Lung (tissue), 12 donors: ENCODE results near the gene SHISA6. TPM values are rescaled to one million over a fixed set of nuclear protein-coding genes. Genes with fewer than 3 reads are reported as not detected.

Experiments used
- ATAC-seq: fragments of 200-7000 bp; cut with Tn5 transposase; one replicate; pipeline ENCODE4 v1.9.1; 2020; ENCODE audit warnings: moderate number of reproducible peaks; ENCODE audit not compliant: insufficient read depth, low FRiP score
- DNase-seq, 3 donors: peaks; one replicate each; pipeline ENCODE4 v3.0.0-alpha.2; 2013 to 2017
- H3K27ac ChIP-seq, 2 donors: one replicate each; pipeline ENCODE4 v1.5.1; 2013; ENCODE audit warnings: mild to moderate bottlenecking in 2 of 2, moderate library complexity in 2 of 2, control low read depth in 1 of 2, inconsistent platforms in 1 of 2, low read depth in 1 of 2, low read length in 1 of 2
- H3K27me3 ChIP-seq, 3 donors: one replicate each; pipeline ENCODE4 v1.5.1; 2013; ENCODE audit warnings: low read length in 2 of 3; ENCODE audit not compliant: control insufficient read depth in 3 of 3, insufficient read depth in 3 of 3
- H3K36me3 ChIP-seq, 4 donors: one replicate each; pipeline ENCODE4 v1.5.1; 2013; ENCODE audit warnings: low read length in 4 of 4, mild to moderate bottlenecking in 1 of 4, moderate library complexity in 1 of 4; ENCODE audit not compliant: control insufficient read depth in 4 of 4, insufficient read depth in 4 of 4
- H3K4me1 ChIP-seq, 5 donors: one replicate each; pipeline ENCODE4 v1.5.1; 2013; ENCODE audit warnings: low read length in 5 of 5, mild to moderate bottlenecking in 2 of 5, moderate library complexity in 1 of 5; ENCODE audit not compliant: control insufficient read depth in 5 of 5, insufficient read depth in 5 of 5
- H3K4me3 ChIP-seq: one replicate; pipeline ENCODE4 v1.5.1; 2013; ENCODE audit warnings: mild to moderate bottlenecking, control low read depth, moderate library complexity
- H3K9ac ChIP-seq, 2 donors: one replicate each; pipeline ENCODE4 v1.5.1; 2013; ENCODE audit warnings: low read length in 2 of 2, control low read depth in 1 of 2; ENCODE audit not compliant: insufficient read depth in 1 of 2
- H3K9me3 ChIP-seq, 4 donors: one replicate each; pipeline ENCODE4 v1.5.1; 2013; ENCODE audit warnings: low read length in 3 of 4, mild to moderate bottlenecking in 1 of 4, moderate library complexity in 1 of 4; ENCODE audit not compliant: control insufficient read depth in 4 of 4, insufficient read depth in 3 of 4
- CTCF ChIP-seq: IDR thresholded peaks from 2 replicates; pipeline ENCODE4 v1.5.1; 2012; ENCODE audit warnings: mild to moderate bottlenecking; ENCODE audit errors: control extremely low read depth, extremely low read depth
- WGBS, 2 donors: extraction: QIAGEN DNeasy Blood & Tissue Kit; methylation state at CpG; one replicate each; pipeline ENCODE4 v1.1.7; 2013; 5-methylcytosine and 5-hydroxymethylcytosine counted together
- polyA plus RNA-seq, 2 donors: library from polyadenylated mRNA; stranded (reverse); fragments of 200-250 nt; gene quantifications; one replicate each; pipeline ENCODE4 v1.2.1, GENCODE V29; 2013
- total RNA-seq, 2 donors: library from RNA; depleted of rRNA in 1 of 2; stranded (reverse); fragments of >200 nt in 1 of 2; gene quantifications; one replicate each; pipeline ENCODE4 v1.2.1, GENCODE V29; 2014 to 2021
- donor health status: control.
- donor health status: control.
- donor health status: Bipolar disorder and iron deficiency.
- donor health status: healthy.
- donor health status: DM: yes; HTN: yes; CAD: no.

SHISA6 gene
- total and polyA plus RNA-seq, 4 donors: 0.03 to 0.34 (median 0.11) TPM

GRCh38 chr17:11250161-11250560 is 9.1 kb downstream of the SHISA6 start:
- H3K27ac ChIP-seq: no peak overlapping the region
- no peak overlapping the region for H3K4me3 ChIP-seq
- ATAC-seq (no peak), DNase-seq (no peak)
- no peak for TF ChIP-seq CTCF
- no peaks in the 10 kb centered on the region for H3K4me1 ChIP-seq
- peaks cover 0 to 37% (median 24%) of the 10 kb centered on the region in 3 donors for H3K27me3 ChIP-seq
- no peaks in the 10 kb centered on the region for H3K36me3 ChIP-seq
- no peaks in the 10 kb centered on the region for H3K9me3 ChIP-seq
- no peak overlapping the region for H3K9ac ChIP-seq
- 85 to 86% methylated on average over 7 of the region's 7 CpGs for WGBS, 2 donors

GRCh38 chr17:11251561-11252107 is 10.6 kb downstream of the SHISA6 start:
- Histone ChIP-seq H3K27me3 (peaks cover 0 to 36% (median 14%) of the 10 kb centered on the region in 3 donors), H3K4me1 (peaks cover 0 to 2% (median 0%) of the 10 kb centered on the region in 5 donors), H3K9ac (no peak overlapping the region), H3K36me3 (no peaks in the 10 kb centered on the region), H3K27ac (no peak overlapping the region), H3K9me3 (no peaks in the 10 kb centered on the region), H3K4me3 (no peak overlapping the region)
- ATAC-seq (no peak), DNase-seq (no peak)
- TF ChIP-seq CTCF: no peak
- WGBS, 2 donors: 65 to 69% methylated on average over 11 of the region's 11 CpGs

GRCh38 chr17:11252146-11252545 is 11.1 kb downstream of the SHISA6 start:
- WGBS, 2 donors: 71 to 79% methylated on average over 11 of the region's 11 CpGs
- Histone ChIP-seq H3K36me3 (no peaks in the 10 kb centered on the region), H3K27me3 (peaks cover 0 to 31% (median 12%) of the 10 kb centered on the region in 3 donors), H3K9me3 (no peaks in the 10 kb centered on the region), H3K27ac (no peak overlapping the region), H3K4me3 (no peak overlapping the region), H3K4me1 (peaks cover 0 to 2% (median 0%) of the 10 kb centered on the region in 5 donors), H3K9ac (no peak overlapping the region)
- ATAC-seq (no peak), DNase-seq (no peak)
- TF ChIP-seq CTCF: no peak

GRCh38 chr17:11256877-11257276 is 15.9 kb downstream of the SHISA6 start:
- no peak overlapping the region for H3K4me3 ChIP-seq
- H3K9ac ChIP-seq: no peak overlapping the region
- no peak for DNase-seq
- H3K36me3 ChIP-seq: no peaks in the 10 kb centered on the region
- H3K27me3 ChIP-seq: peaks cover 0 to 19% (median 5%) of the 10 kb centered on the region in 3 donors
- no peak for ATAC-seq
- TF ChIP-seq CTCF: no peak
- peaks cover 0 to 2% (median 0%) of the 10 kb centered on the region in 5 donors for H3K4me1 ChIP-seq
- 62 to 63% methylated on average over 11 of the region's 11 CpGs for WGBS, 2 donors
- no peak overlapping the region for H3K27ac ChIP-seq
- H3K9me3 ChIP-seq: peaks cover 0 to 2% (median 0%) of the 10 kb centered on the region in 4 donors
